Neural cell (in vitro differentiated cells): ENCODE results near the gene ARSJ. TPM values are rescaled to one million over a fixed set of nuclear protein-coding genes. Genes with fewer than 3 reads are reported as not detected.

Experiments
- H2AFZ ChIP-seq: fragments of 200-600, 300-800 bp; sonication (generic), shearing (Covaris generic); 2 replicates; pipeline ENCODE4 v1.6.0; 2014; ENCODE audit warnings: low read depth, mild to moderate bottlenecking, antibody characterized with exemption, low read length, moderate library complexity
- H3F3A ChIP-seq: fragments of 200-600 bp; shearing (Covaris generic); 2 replicates; pipeline ENCODE4 v1.6.1; 2016; ENCODE audit warnings: mild to moderate bottlenecking, moderate library complexity, mixed read lengths, antibody characterized with exemption, low read length; ENCODE audit not compliant: insufficient read depth, poor library complexity, severe bottlenecking
- H3K27ac ChIP-seq: fragments of 200-600, 300-800 bp; sonication (generic), shearing (Covaris generic); 2 replicates; pipeline ENCODE4 v1.5.1; 2014; ENCODE audit warnings: mild to moderate bottlenecking, low read length, moderate library complexity
- H3K27me3 ChIP-seq: fragments of 300-800, 200-600 bp; sonication (generic), shearing (Covaris generic); 2 replicates; pipeline ENCODE4 v1.6.0; 2014; ENCODE audit warnings: mild to moderate bottlenecking, low read depth, low read length, moderate library complexity; ENCODE audit not compliant: insufficient read depth
- H3K36me3 ChIP-seq: fragments of 300-800, 200-600 bp; sonication (generic), shearing (Covaris generic); 2 replicates; pipeline ENCODE4 v1.5.1; 2014; ENCODE audit warnings: mild to moderate bottlenecking, antibody characterized with exemption, low read length, moderate library complexity; ENCODE audit not compliant: insufficient read depth
- H3K4me2 ChIP-seq: fragments of 300-800, 200-600 bp; sonication (generic), shearing (Covaris generic); 2 replicates; pipeline ENCODE4 v1.6.0; 2014; ENCODE audit warnings: mild to moderate bottlenecking, low read length
- H3K4me3 ChIP-seq: fragments of 300-800, 200-600 bp; sonication (generic), shearing (Covaris generic); 2 replicates; pipeline ENCODE4 v1.5.1; 2014; ENCODE audit warnings: mild to moderate bottlenecking, low read length, moderate library complexity
- H3K79me2 ChIP-seq: fragments of 200-600 bp; shearing (Covaris generic); replicated peaks from 2 replicates; pipeline ENCODE4 v1.6.0; 2014; ENCODE audit warnings: mild to moderate bottlenecking, low read length, moderate library complexity; ENCODE audit not compliant: insufficient read depth
- H3K9ac ChIP-seq: fragments of 300-800, 200-600 bp; sonication (generic), shearing (Covaris generic); 2 replicates; pipeline ENCODE4 v1.6.1; 2016; ENCODE audit warnings: mild to moderate bottlenecking, low read length, mixed read lengths
- H3K9me2 ChIP-seq: fragments of 200-600 bp; shearing (Covaris generic); 2 replicates; pipeline ENCODE4 v1.6.1; 2016; ENCODE audit warnings: mild to moderate bottlenecking, low read length, mixed read lengths; ENCODE audit not compliant: insufficient read depth
- H3K9me3 ChIP-seq: fragments of 200-600, 300-800 bp; sonication (generic), shearing (Covaris generic); 2 replicates; pipeline ENCODE4 v1.6.1; 2016; ENCODE audit warnings: mild to moderate bottlenecking, mixed run types, low read length, moderate library complexity, mixed read lengths
- H4K20me1 ChIP-seq: fragments of 200-600 bp; shearing (Covaris generic); 2 replicates; pipeline ENCODE4 v1.6.1; 2016; ENCODE audit warnings: mild to moderate bottlenecking, mixed run types; ENCODE audit not compliant: insufficient read depth
- EP300 ChIP-seq: fragments of 450-650 bp; conservative IDR thresholded peaks from 2 replicates; pipeline ENCODE4 v1.6.1; 2014; ENCODE audit warnings: antibody characterized with exemption, mild to moderate bottlenecking, moderate library complexity; ENCODE audit not compliant: poor library complexity, severe bottlenecking
- EZH2 ChIP-seq: fragments of 200-600, 300-800 bp; shearing (Covaris generic), sonication (generic); IDR thresholded peaks from 2 replicates; pipeline ENCODE4 v1.6.1; 2014; ENCODE audit warnings: antibody characterized with exemption, low read length, borderline replicate concordance, mild to moderate bottlenecking; ENCODE audit not compliant: insufficient read depth, poor library complexity, severe bottlenecking
- MXI1 ChIP-seq: fragments of 450-650 bp; conservative IDR thresholded peaks from 2 replicates; pipeline ENCODE4 v1.6.1; 2014; ENCODE audit warnings: antibody characterized with exemption, mild to moderate bottlenecking; ENCODE audit not compliant: poor library complexity, severe bottlenecking
- POLR2AphosphoS5 ChIP-seq: IDR thresholded peaks from 2 replicates; pipeline ENCODE4 v1.6.1; 2012
- RAD21 ChIP-seq: fragments of 450-650 bp; conservative IDR thresholded peaks from 2 replicates; pipeline ENCODE4 v1.6.1; 2014; ENCODE audit warnings: antibody characterized with exemption, mild to moderate bottlenecking, moderate library complexity
- SMC3 ChIP-seq: fragments of 450-650 bp; conservative IDR thresholded peaks from 2 replicates; pipeline ENCODE4 v1.6.1; 2014; ENCODE audit warnings: antibody characterized with exemption, mild to moderate bottlenecking, moderate library complexity; ENCODE audit not compliant: poor library complexity
- TAF1 ChIP-seq: IDR thresholded peaks from 2 replicates; pipeline ENCODE4 v1.6.1; 2012; ENCODE audit warnings: low read depth
- polyA plus RNA-seq: library from polyadenylated mRNA; depleted of rRNA; stranded (reverse); fragments of >200 nt; gene quantifications from 2 replicates; pipeline ENCODE4 v1.2.3, GENCODE V29; 2014
- TF ChIP-seq, protein P1 (sequence below): IDR thresholded peaks from 2 replicates; pipeline ENCODE4 v1.6.1; 2012; ENCODE audit warnings: borderline replicate concordance
- TF ChIP-seq, protein P2 (sequence below): fragments of 450-650 bp; IDR thresholded peaks from 2 replicates; pipeline ENCODE4 v1.5.1; 2014; ENCODE audit warnings: antibody characterized with exemption, mild to moderate bottlenecking, moderate library complexity; ENCODE audit not compliant: poor library complexity, severe bottlenecking

ARSJ gene
- polyA plus RNA-seq, 1 donor from 2014 or later = 0.10 TPM

DNA sequence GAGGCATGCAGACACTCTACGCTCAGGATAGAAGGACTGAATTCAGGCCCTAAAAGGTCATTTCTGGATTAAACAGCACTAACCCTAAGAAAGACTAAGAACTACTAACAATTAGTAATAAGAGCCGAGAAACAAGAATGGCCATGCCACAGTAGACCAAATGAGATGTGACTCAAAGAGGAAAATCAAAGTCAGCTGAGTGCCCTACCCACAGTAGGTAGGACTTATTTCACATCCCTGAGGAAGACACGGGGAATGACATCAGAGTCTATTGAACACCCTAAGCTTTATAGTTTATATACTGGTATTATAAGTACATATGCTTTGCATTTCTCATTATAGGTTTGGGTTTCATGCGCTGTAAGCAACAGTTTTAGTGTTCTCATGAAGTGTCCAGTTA lies 2.7 kb upstream of the ARSJ start:
- H3K9ac ChIP-seq = no peak overlapping the region
- no peak overlapping the region for H3K4me2 ChIP-seq
- no peaks in the 10 kb centered on the region for H3F3A ChIP-seq

DNA sequence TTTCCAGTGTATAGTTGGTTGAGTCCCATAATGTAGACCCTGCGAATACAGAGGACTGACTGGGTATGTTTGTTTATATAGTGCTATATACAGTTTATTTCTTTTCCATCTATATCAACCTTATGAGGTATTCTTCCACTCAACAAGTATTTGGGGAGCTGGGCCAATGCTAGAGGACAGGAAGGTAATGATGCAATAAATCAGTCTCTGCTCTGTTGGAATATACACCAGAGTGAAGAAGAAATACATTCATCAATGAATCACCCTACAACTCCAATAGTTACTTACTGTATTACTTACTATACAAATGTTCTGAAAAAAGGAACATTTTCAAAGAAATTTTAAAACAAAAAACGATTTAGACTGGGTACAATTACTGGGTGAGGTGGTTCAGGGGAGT lies 2.1 kb upstream of the ARSJ start:
- H3K36me3 ChIP-seq = no peaks in the 10 kb centered on the region
- H3F3A ChIP-seq = no peaks in the 10 kb centered on the region
- H3K9me3 ChIP-seq = no peaks in the 10 kb centered on the region
- H3K27ac ChIP-seq = no peak overlapping the region
- no peaks in the 10 kb centered on the region for H3K79me2 ChIP-seq
- H4K20me1 ChIP-seq = no peaks in the 10 kb centered on the region
- H3K27me3 ChIP-seq = peaks cover 42% of the 10 kb centered on the region
- H3K9me2 ChIP-seq = no peaks in the 10 kb centered on the region
- TF ChIP-seq RAD21 (no peak), TAF1 (no peak), MXI1 (no peak), EZH2 (no peak), SMC3 (no peak), EP300 (no peak), POLR2AphosphoS5 (no peak)
- TF ChIP-seq, protein P1, sequence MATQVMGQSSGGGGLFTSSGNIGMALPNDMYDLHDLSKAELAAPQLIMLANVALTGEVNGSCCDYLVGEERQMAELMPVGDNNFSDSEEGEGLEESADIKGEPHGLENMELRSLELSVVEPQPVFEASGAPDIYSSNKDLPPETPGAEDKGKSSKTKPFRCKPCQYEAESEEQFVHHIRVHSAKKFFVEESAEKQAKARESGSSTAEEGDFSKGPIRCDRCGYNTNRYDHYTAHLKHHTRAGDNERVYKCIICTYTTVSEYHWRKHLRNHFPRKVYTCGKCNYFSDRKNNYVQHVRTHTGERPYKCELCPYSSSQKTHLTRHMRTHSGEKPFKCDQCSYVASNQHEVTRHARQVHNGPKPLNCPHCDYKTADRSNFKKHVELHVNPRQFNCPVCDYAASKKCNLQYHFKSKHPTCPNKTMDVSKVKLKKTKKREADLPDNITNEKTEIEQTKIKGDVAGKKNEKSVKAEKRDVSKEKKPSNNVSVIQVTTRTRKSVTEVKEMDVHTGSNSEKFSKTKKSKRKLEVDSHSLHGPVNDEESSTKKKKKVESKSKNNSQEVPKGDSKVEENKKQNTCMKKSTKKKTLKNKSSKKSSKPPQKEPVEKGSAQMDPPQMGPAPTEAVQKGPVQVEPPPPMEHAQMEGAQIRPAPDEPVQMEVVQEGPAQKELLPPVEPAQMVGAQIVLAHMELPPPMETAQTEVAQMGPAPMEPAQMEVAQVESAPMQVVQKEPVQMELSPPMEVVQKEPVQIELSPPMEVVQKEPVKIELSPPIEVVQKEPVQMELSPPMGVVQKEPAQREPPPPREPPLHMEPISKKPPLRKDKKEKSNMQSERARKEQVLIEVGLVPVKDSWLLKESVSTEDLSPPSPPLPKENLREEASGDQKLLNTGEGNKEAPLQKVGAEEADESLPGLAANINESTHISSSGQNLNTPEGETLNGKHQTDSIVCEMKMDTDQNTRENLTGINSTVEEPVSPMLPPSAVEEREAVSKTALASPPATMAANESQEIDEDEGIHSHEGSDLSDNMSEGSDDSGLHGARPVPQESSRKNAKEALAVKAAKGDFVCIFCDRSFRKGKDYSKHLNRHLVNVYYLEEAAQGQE = no peak
- TF ChIP-seq, protein P2, sequence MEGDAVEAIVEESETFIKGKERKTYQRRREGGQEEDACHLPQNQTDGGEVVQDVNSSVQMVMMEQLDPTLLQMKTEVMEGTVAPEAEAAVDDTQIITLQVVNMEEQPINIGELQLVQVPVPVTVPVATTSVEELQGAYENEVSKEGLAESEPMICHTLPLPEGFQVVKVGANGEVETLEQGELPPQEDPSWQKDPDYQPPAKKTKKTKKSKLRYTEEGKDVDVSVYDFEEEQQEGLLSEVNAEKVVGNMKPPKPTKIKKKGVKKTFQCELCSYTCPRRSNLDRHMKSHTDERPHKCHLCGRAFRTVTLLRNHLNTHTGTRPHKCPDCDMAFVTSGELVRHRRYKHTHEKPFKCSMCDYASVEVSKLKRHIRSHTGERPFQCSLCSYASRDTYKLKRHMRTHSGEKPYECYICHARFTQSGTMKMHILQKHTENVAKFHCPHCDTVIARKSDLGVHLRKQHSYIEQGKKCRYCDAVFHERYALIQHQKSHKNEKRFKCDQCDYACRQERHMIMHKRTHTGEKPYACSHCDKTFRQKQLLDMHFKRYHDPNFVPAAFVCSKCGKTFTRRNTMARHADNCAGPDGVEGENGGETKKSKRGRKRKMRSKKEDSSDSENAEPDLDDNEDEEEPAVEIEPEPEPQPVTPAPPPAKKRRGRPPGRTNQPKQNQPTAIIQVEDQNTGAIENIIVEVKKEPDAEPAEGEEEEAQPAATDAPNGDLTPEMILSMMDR = no peak
- H2AFZ ChIP-seq = no peak overlapping the region
- no peak overlapping the region for H3K4me3 ChIP-seq
- no peak overlapping the region for H3K9ac ChIP-seq
- H3K4me2 ChIP-seq = no peak overlapping the region

More for the DNA sequence above, 2.7 kb upstream of the ARSJ start:
- Histone ChIP-seq H4K20me1 (no peaks in the 10 kb centered on the region), H3K27ac (no peak overlapping the region), H3K9me3 (no peaks in the 10 kb centered on the region), H3K4me3 (no peak overlapping the region), H3K9me2 (no peaks in the 10 kb centered on the region), H3K36me3 (no peaks in the 10 kb centered on the region), H3K79me2 (no peaks in the 10 kb centered on the region), H2AFZ (no peak overlapping the region), H3K27me3 (peaks cover 36% of the 10 kb centered on the region)
- TF ChIP-seq, protein P1 = no peak
- no peak for TF ChIP-seq TAF1
- no peak for TF ChIP-seq SMC3
- no peak for TF ChIP-seq MXI1
- no peak for TF ChIP-seq EZH2
- TF ChIP-seq RAD21 = no peak
- no peak for TF ChIP-seq EP300
- TF ChIP-seq, protein P2 = no peak
- no peak for TF ChIP-seq POLR2AphosphoS5
